GM21360 (cell line): ENCODE data around the gene AKR7A3.
"Not testable (repeated sequence)": the region's sequence is repeated elsewhere in the genome, so short reads cannot be mapped to it uniquely, and the experiment has no call there.

Source experiments
- ATAC-seq: cut with Tn5 transposase; IDR thresholded peaks from one replicate; pipeline ENCODE4 v1.9.1; 2021; ENCODE audit warnings: mild to moderate bottlenecking, moderate library complexity; ENCODE audit not compliant: unreplicated experiment

The AKR7A3 gene

DNA sequence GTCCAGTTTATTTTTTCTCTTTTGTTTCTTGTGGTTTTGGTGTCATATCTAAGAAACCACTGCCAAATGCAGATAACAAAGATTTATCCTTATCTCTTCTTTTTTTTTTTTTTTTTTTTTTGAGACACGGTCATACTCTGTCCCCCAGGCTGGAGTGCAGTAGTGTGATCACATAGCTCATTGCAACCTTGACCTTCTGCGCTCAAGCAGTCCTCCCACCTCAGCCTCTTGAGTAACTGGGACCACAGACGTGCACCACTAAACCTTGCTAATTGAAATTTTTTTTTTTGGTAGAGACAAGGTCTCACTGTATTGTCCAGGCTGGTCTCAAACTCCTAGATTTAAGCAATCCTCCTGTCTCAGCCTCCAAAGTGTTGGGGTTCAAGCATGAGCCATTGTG, 32.5 kb upstream of the AKR7A3 start:
- ATAC-seq = no peak

DNA sequence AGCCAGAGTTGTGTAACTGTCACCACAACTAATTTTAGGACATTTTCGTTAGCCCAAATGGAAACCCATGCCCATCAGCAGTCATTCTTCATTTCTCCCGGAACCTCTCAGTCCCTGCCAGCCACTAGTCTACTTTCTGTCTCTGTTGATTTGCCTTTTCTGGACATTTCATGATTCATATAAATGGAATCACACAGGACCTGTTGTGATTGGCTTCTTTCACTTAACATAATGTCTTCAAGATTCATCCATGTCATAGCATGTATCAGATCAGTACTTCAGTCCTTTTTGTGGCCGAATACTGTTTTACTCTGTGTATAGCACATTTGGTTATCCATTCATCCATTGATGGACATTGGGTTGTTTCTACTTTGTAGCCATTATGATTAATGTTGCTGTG, 30.6 kb upstream of the AKR7A3 start:
- ATAC-seq = no peak

DNA sequence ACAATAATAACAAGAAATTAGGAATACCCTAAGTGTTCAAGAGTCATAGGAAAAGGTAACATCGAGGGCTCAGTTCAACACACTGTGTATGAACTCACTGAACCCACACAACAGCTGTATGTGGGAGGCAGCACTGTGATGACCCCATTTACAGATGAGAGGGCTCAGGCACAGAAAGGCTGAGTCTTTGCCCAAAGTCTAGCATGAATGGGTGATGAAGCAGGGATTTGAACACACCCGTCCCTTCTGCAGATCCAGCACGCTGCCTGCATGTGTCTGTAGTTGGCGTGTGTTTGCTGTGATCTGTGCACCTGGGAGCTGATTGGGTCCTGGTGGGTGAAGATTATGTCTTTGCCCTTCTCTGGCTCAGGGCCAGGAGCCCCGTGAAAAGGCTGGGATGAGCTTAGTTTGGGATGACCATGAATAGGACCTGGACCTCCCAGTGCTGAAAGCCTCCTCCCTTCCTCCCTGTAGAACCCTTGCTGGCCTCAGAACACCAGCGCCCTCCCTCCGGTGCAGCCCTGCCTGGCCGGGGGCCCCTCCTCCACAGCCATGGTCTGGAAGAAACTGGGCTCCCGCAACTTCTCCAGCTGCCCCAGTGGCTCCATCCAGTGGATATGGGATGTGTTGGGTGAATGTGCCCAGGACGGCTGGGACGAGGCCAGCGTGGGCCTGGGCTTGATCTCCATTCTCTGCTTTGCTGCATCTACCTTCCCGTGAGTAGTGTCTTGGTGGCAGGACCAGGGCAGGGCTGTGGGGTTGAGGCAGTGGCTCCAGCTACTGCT, 28.7 kb upstream of the AKR7A3 start:
- ATAC-seq = no peak

DNA sequence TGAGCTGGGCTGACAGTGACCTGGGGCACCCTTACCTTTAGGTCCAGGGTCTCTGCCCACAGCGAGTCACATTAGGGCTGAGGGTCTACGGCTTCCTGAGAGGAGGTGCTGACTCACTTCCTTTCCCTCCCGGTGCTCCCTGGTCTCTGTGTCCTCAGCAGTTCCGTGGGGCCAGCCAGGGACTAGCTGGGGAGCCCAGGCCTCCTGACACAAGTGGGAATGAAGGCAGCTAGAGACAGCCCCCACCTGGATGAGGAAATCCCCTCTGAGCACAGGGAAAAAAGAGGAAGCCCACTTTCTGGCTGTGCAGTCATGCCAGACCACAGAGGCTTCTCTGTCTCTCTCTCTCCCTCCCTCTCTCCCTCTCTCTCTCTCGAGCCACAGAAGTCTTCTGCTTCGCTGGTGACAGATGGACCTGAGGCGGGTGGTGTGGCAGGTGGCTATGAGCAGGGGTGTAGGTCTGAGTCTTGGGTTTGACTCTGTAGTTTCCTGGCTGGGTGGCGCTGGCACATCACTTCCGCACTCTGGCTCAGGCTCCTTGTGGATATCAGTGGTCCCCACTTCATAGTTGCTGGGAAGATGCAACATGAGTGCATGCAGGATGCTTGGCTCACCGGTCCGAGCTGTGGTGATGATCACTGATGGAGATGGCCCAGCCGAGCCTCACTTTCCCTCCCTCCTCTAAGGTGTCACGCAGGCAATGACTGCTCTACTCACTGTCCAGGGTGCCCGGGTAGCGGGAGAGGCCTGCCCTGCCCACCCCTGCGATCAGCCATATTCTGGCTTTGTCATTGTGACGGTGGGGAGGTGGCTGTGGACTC, 27.0 kb upstream of the AKR7A3 start:
- ATAC-seq = no peak

DNA sequence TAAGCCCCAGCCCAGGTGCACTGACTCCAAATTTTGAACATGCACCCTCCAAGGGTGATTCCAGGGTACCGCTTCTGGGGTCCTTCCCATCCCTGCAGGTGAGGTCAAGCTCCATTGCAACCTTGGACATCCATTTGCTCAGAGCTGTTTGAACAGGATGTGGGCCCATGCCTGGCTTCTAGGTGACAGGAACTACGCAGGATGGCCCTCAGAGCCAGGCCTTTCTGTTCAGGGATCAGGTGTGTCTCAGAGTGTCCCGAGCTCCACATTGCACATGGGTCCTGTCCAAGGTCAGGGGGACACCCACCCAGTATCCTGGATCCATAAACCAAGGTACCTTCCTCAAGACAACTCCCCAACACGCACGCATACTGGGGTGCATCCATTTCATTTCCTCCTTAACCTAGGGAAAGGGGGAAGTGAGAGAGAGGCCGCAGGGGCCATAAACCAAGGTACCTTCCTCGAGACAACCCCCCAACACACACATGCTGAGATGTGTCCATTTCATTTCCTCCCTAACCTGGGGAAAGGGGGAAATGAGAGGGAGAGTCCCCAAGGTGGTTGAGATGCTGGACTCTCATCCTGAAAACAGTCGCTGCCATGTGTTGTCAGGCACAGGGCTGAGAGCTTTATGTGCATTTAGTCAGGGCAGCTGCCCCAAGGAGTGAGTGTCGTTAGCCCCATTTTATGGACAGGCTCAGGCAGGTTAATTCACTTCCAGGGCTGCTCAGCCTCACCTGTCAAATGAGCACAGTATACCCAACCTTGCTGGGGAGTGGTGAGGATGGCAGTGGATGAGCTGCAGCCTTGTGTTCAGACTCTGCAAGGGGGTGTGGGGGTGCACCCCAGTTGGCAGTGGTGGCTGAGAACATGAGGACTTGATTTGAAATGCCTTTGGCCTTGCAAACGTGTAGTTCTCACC, 25.7 kb upstream of the AKR7A3 start:
- no peak for ATAC-seq

DNA sequence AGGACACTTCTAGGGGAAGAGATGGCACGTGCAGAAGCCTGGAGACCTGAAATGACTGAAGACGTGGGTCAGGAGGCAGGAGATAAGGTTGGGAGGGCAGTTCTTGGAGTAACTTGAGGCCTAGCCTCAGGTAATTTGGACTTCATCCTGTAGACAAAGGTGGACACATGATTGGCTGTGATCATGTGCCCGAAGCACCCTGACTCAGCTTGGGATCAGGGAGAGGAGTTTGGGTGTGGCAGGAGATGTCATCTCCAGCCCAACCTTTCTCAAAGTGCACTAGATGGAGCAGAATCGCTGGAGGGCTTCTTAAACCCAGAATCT, 25.0 kb upstream of the AKR7A3 start:
- ATAC-seq = no peak

DNA sequence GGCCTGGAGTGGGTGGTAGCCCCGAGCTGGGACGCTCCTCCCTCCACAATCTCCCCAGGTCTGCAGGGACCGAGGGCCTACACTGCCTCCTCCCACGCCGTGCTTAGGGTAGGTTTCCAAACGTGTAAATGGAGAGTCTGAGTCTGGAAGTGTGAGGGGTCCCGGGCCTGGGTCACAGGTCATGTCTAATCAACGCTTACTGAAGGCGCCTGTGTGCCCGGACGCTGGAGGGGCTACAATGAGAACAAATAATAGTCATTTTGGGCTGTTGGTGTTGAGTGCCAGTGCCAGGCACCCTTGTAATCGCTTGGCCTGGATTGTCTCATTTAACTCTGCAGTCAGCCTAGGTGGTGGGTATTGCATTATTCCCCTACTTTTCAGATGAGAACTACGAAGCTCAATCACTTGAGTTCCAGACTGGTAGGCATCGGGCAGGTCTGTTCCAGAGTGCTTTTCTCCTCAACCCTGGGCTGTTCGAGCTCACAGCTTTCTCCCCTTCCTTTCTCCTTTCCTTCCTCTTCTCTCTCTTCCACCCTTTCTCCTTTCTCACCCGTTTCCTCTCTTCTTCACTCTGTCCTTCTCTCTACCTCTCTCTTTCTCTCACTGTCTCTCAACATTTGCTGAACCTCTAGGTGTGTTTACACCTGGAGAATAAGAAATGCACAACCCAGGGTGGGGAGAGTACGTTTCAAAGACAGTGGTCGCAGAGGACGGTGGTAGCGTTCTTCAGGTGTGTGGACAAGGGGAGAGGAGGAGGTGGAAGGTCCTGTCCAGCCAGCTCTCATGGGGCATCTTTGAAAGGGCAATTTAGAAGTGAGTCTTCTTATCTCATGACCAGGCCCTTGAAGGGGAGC, 24.4 kb upstream of the AKR7A3 start:
- ATAC-seq = peak; percentile 23

DNA sequence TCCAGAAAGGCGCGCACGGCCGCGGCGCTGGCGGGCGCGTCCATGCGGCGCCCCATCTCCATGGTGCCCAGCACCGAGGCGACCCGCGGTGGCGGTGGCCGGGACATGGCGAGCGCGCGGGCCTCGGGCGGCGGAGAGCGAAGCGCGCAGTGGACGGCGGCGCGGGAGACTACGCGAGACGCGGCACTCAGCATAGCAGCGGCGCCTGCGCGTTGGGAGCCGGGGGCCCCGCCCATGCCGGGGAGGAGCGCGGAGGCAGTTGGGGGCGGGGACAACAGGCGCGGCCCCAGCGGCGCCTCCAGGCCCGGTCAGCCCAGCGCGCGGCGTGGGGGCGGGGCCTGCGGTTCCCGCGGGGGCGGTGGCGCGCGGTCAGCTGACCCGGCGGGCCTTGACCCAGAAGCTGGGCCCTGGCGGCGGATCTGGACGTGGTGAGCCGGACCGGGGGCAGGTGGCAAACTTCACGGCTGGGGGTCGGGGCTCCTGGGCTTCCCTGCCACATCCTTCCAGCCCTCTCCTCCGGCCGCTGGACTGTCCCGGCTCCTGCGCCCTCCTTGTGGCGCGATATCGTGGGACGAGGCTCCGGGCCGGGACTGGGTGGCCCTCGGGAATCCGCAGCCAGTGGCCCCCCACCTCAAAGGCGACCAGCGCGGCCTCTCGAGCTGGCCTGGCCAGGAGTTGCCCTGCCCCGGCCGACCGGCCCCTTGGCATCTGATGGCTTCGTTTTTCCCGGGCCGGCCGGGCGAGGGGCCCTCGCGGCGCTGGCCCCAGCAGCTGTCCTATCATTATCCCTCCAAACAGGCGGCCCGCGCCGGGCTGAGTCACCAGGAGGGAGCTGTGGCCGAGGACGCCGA, 23.6 kb upstream of the AKR7A3 start, which contains the start of the genes AKR7A2 and SLC66A1:
Gene AKR7A2, minus strand, starts transcription at position 214 of the 851 bp plus-strand sequence. Its CDS starts 20 bp downstream, at position 194.
Gene SLC66A1, plus strand, starts transcription at position 396 of the 851 bp plus-strand sequence. CDS start 5,352 bp downstream, outside the sequence.
- peak; percentile 57 for ATAC-seq

DNA sequence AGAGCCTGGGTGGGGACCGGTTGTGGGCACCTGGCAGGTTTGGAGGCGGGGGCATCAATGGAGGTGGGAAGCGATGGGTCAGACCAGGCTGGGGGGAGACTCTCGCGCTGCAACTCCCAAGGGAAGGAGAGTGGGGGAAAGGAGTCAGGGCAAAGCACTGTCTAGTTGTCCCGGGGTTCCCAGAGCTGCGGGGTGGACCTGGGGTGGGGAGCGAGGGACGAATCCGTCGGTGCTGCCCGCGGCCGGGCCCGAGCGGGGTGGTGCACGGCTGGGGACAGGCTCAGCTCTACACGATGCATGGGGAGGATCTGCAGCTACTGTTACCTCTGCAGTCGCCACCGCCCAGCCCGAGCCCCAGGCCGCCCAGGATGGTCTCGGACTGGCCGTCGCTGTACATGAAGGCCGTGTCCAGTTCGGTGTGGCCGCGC, 22.9 kb upstream of the AKR7A3 start:
- ATAC-seq = no peak

DNA sequence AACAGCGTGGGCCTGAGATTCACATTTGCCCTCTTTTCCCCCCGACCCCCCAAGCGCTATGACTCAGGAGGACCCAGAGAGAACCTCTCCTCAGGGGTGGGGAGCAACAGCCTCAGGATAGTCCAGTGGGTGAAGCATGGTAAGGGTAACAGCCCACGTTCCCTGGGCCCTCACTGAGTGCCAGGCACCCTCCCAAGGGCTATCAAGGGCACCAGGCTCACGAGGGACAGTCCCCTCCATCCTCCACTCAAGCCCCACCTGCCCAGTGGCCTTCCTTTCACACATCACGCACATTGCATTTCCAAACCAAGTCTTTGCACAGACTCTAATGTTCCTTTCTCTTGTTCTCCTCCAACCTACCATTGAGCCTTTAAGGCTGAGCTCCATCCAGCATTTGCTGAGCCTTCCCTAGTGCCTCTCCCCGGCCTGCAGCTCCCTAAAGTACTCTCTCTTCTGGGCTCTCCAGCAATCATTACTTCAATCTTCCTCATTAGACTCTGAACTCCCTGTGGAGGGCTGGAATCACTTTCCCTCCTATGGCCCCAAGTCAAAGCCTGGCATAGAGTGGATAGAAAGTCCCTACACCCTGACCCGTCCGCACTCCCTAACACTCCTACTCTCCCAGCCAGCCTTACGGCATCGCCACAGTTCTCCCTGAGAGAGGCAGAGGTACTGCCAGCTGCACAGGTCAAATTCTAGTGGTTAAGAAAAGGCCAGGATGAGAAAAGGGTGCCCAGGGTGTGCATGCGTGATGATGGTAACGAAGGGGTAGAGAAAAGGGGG, 22.3 kb upstream of the AKR7A3 start:
- no peak for ATAC-seq

DNA sequence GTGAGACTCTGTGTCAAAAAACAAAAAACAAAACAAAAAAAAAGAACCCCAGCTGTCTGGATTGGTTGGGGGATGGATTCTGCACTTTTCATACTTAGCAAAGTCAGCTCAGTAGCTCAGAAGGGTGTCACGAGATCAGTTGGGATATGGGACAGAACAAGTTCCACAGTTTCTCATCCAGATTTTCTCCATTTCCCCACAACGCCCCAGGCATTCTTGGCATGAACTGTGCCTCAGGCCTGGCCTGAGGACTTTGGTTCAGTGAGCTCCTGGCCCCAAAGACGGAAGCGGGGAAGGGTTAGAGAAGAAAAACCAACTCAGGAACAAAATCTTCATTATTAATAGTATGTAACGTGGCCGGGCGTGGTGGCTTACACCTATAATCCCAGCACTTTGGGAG, 21.5 kb upstream of the AKR7A3 start:
- ATAC-seq = no peak

DNA sequence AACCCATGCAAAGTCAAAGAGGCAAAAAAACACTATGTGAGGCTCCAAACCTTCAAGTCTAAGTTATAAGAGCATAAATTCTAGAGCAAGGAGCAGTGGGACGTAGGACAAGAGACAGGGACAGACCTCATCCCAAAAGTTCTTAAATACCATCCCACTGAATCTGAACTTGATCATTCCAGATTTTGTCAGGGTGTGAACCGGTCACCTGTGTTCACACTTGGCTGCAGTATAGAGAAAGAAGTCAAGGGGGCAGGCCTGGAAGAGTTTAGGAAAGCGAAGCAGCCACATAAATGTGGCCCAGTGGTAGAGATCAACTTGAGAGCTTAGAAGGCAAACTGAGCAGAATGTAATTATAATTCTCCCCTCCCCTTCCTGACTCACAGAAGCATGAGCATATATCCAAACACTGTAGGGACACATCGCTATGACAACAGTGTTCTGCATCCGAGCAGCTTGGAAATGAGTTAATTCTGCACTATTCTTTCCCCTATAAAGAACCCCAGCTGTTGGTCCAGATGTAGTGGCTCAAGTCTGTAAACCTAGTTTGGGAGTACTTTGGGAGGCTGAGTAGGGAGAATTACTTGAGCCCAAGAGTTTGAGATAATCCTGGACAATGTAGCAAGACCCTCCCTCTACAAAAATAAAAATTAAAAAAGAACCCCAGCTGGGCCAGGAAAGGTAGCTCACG, 20.7 kb upstream of the AKR7A3 start:
- ATAC-seq = no peak

DNA sequence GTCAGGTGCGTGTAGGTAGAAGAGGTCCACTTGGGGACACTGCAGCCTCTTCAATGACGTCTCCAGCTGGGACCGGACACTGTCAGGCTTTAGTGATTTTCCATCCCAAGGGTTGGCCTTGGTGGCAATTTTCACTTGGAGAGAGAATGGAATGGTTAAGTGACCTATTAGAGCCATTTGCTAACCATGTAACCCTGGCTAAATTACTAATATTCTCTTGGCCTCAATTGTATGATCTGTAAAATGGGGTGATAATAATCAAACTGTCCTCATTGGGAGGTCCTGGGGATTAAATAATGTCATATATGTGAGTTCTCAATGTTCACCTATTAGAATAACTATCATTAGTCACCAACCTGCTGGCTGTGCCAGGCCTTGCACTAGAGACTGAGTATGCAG, 19.9 kb upstream of the AKR7A3 start:
- ATAC-seq = no peak

DNA sequence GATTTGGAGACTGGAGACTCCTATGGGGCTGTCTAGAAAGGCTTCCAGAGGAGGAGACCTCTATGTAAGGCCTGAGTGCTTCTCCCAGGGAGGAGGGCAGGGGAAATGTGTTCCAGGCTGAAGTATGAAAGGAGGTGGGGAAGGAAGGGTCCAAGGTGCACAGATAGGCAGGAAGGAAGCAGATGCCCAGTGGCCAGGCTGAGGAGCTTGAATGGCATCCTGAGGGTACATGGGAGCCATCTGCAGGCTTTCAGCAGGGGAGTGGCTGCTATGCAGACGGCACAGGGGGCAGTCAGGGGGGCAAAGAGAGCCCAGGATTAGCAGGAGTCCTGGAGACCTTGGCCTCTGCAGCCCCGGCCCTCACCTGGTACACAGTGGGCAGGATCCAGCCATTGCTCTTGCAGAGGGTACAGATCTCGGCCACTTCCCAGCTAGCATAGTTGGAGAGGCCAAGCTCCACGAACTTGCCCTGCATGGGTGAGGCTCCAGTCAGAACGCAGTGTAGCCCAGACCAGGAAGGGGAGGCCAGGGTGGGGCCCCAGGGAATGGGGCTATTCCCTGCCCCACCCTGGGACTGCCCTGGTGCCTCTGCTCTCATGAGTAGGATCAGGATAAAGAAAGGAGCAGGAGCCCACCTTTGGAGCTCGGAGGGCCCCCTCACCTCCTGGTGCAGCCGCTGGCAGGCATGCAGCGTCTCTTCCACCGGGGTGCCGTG, 19.4 kb upstream of the AKR7A3 start:
- ATAC-seq = no peak

DNA sequence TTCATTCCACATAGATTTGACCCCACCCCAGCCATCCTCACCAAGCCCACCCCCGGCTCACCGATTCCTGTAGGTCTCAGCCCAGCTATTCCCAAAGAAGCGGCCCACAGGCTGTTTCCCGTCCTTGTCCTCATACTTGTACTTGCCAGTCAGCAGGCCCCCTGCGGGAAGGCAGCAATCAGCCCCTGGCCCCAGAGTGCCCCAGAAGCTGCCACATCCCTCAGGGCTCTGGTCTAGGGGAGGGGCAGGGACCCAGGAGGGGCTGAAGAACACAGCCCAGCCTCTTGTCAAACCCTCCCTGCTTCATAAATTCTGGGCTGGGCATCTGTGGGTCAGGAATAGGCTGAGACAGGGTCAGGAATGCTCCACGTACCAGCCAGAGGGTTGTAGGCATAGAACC, 18.4 kb upstream of the AKR7A3 start:
- ATAC-seq = no peak

DNA sequence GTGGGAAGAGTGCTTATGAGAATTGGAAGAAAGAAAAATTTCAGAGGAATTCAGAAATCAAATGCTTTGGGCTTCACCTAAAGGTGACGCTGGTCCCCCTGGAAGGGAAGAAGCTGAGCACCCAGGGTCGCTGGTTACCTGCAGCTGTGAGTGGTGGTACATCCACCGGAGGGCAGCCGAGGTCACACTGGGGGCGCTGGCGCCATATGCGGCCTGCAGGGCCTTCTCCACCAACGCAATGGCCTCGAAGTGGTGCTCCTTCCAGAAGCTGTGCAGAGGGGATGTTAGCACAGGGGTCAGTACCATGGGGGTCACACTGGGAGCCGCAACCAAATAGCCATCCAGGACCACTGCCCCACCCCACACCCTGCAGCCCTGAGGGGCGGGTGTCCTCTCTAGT, 17.3 kb upstream of the AKR7A3 start:
- no peak for ATAC-seq

DNA sequence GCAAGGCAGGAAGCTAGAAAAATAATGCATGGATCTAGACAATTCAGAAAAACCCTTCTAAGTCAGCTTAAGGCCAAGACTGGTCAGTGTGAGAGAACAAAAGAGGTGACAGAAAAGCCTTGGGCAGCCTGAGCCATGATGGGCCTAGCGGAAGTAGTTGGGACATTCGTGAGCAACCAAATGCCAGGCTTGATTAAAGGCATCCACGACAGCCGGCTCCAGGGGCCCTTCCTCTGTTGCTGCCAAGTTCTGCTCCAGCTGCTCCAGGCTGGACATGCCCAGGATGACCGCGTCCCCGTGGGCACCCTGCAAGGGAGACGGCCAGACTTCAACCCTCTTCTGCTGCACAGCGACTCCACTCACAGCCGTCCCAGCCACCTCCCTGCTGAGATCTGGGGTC, 15.5 kb upstream of the AKR7A3 start:
- not testable (repeated sequence) for ATAC-seq
